K562 (cell line): Measurements from ENCODE around the gene AP4S1. TPM values are rescaled to one million over a fixed set of nuclear protein-coding genes. Genes with fewer than 3 reads are reported as not detected.

Source experiments
- ATAC-seq: fragments of 200-7000 bp; cut with Tn5 transposase; 3 replicates; pipeline ENCODE4 v1.9.1; 2020; ENCODE audit warnings: moderate library complexity
- BruUV-seq: library from RNA; stranded (reverse); fragments of 400-500 nt; replicated peaks from 2 replicates; lab custom pipeline; 2021; lab: Mats Ljungman, UMichigan
- CTCF ChIA-PET: fragments of 300-600 bp; formaldehyde crosslinking; extraction: SDS; loops from one replicate; lab custom pipeline; 2021; ENCODE audit warnings: low intra/inter-chr PET ratio; lab: Yijun Ruan, JAX
- POLR2A ChIA-PET: fragments of 300-600, 350-650 bp; sonication (Branson Sonifier 250); formaldehyde crosslinking; extraction: SDS; loops from one replicate; lab custom pipeline; 2021; ENCODE audit warnings: antibody characterized with exemption, inconsistent platforms; lab: Yijun Ruan, JAX
- DNase-seq, 4 experiments: peaks; one replicate each; pipeline versions ENCODE4 v3.0.0 to v3.0.0-alpha.2; 2011 to 2018; ENCODE audit warnings: low spot score in 3 of 4, mixed read lengths in 3 of 4; ENCODE audit errors: extremely low read depth in 1 of 4
- FAIRE-seq: peaks from 2 replicates; lab custom pipeline; 2011; peaks lifted over from hg19 to GRCh38; lab: Jason Lieb, UNC
- H2AFZ ChIP-seq: 2 replicates; pipeline ENCODE4 v1.6.0; 2011; ENCODE audit warnings: low read depth, low read length, control low read depth, inconsistent platforms
- H3K27ac ChIP-seq: fragments of 200-600 bp; 3 replicates; pipeline ENCODE4 v1.8.0; 2011; ENCODE audit warnings: low read depth, mild to moderate bottlenecking, control low read depth, inconsistent platforms, low read length, moderate library complexity, mixed read lengths; ENCODE audit errors: extremely low read depth
- H3K27me3 ChIP-seq, 2 experiments: fragments of 300-600 bp in 1 of 2; 2 replicates in 1 of 2; 3 replicates in 1 of 2; pipeline versions ENCODE4 v1.6.0 to v1.8.0; 2011; ENCODE audit warnings: inconsistent platforms in 2 of 2, low read length in 2 of 2, mild to moderate bottlenecking in 1 of 2, mixed read lengths in 1 of 2, moderate library complexity in 1 of 2; ENCODE audit not compliant: control insufficient read depth in 2 of 2, insufficient read depth in 2 of 2
- H3K36me3 ChIP-seq: fragments of 300-600 bp; 3 replicates; pipeline ENCODE4 v1.8.0; 2011; ENCODE audit warnings: mild to moderate bottlenecking, low read length, inconsistent platforms; ENCODE audit not compliant: control insufficient read depth, insufficient read depth
- H3K4me1 ChIP-seq, 2 experiments: fragments of 200-600 bp in 1 of 2; replicated peaks in 1 of 2; 2 replicates in 1 of 2; 3 replicates in 1 of 2; pipeline versions ENCODE4 v1.5.1 to v1.8.0; 2011; ENCODE audit warnings: inconsistent platforms in 2 of 2, low read length in 2 of 2, mild to moderate bottlenecking in 1 of 2, mixed read lengths in 1 of 2, moderate library complexity in 1 of 2; ENCODE audit not compliant: control insufficient read depth in 2 of 2, insufficient read depth in 2 of 2
- H3K4me2 ChIP-seq: 2 replicates; pipeline ENCODE4 v1.6.1; 2011; ENCODE audit warnings: low read length, control low read depth, inconsistent platforms, mixed read lengths; ENCODE audit not compliant: insufficient read depth
- H3K4me3 ChIP-seq: fragments of 200-600 bp; sonication (generic), shearing (Covaris generic); 2 replicates; pipeline ENCODE4 v1.5.1; 2016; ENCODE audit warnings: control low read depth, inconsistent platforms
- H3K79me2 ChIP-seq: fragments of 200-600 bp; 3 replicates; pipeline ENCODE4 v1.8.0; 2011; ENCODE audit warnings: low read length, inconsistent platforms; ENCODE audit not compliant: control insufficient read depth, insufficient read depth
- H3K9ac ChIP-seq, 2 experiments: 2 replicates each; pipeline versions ENCODE4 v1.6.0 to v1.6.1; 2011; ENCODE audit warnings: low read depth in 2 of 2, low read length in 2 of 2, control low read depth in 1 of 2, inconsistent platforms in 1 of 2, mild to moderate bottlenecking in 1 of 2, mixed read lengths in 1 of 2; ENCODE audit not compliant: insufficient read depth in 1 of 2
- H3K9me1 ChIP-seq: one replicate; pipeline ENCODE4 v1.6.0; 2011; ENCODE audit warnings: inconsistent platforms, mild to moderate bottlenecking, low read length, moderate library complexity; ENCODE audit not compliant: control insufficient read depth, insufficient read depth
- H3K9me3 ChIP-seq: replicated peaks from 2 replicates; pipeline ENCODE4 v1.5.1; 2011; ENCODE audit warnings: low read depth, low read length, inconsistent platforms; ENCODE audit not compliant: control insufficient read depth, insufficient read depth
- H4K20me1 ChIP-seq: replicated peaks from 2 replicates; pipeline ENCODE4 v1.6.1; 2011; ENCODE audit warnings: low read length, inconsistent platforms, mixed read lengths; ENCODE audit not compliant: control insufficient read depth, insufficient read depth
- CBFA2T2 ChIP-seq: fragments of 450-650 bp; conservative IDR thresholded peaks from 2 replicates; pipeline ENCODE4 v1.6.1; 2017; ENCODE audit warnings: mild to moderate bottlenecking
- EGR1 ChIP-seq: fragments of 450-650 bp; conservative IDR thresholded peaks from 2 replicates; pipeline ENCODE4 v1.6.1; 2017; ENCODE audit warnings: mild to moderate bottlenecking
- ELF1 ChIP-seq: fragments of 200-800 bp; sonication (Bioruptor generic); IDR thresholded peaks from 2 replicates; pipeline ENCODE4 v1.6.1; 2016; ENCODE audit warnings: missing genetic modification characterization, missing compliant biosample characterization
- PURB ChIP-seq: sonication (generic); formaldehyde crosslinking; IDR thresholded peaks from 2 replicates; pipeline ENCODE4 v1.9.0; 2021; ENCODE audit warnings: low read depth, mild to moderate bottlenecking, missing genetic modification reagents
- RBFOX2 ChIP-seq: fragments of 200-400 bp; formaldehyde crosslinking; IDR thresholded peaks from 2 replicates; pipeline ENCODE4 v1.6.1; 2017; ENCODE audit warnings: low read depth, mild to moderate bottlenecking, low read length, moderate library complexity
- RBM17 ChIP-seq: fragments of 200-400 bp; formaldehyde crosslinking; IDR thresholded peaks from 2 replicates; pipeline ENCODE4 v1.6.1; 2017; ENCODE audit warnings: low read depth, mild to moderate bottlenecking, low read length, borderline replicate concordance
- SIN3A ChIP-seq, 2 experiments: fragments of 150-350 bp in 1 of 2; IDR thresholded peaks; 2 replicates each; pipeline ENCODE4 v1.6.1; 2011 to 2016; ENCODE audit warnings: borderline replicate concordance in 2 of 2, low read depth in 2 of 2, low read length in 2 of 2, mild to moderate bottlenecking in 2 of 2, moderate library complexity in 2 of 2; ENCODE audit not compliant: control insufficient read depth in 1 of 2
- SRF ChIP-seq, 2 experiments: fragments of 250-450, 450-650 bp in 1 of 2; sonication (Bioruptor Pico) in 1 of 2; sonication (generic) in 1 of 2; formaldehyde crosslinking; IDR thresholded peaks; 2 replicates each; pipeline versions ENCODE4 v1.5.0 to v1.5.1; 2020 to 2022; ENCODE audit warnings: mild to moderate bottlenecking in 1 of 2, missing genetic modification reagents in 1 of 2
- TFAM ChIP-seq: fragments of 250-450 bp; sonication (Bioruptor Pico); conservative IDR thresholded peaks from 2 replicates; pipeline ENCODE4 v1.5.0; 2021; ENCODE audit warnings: mild to moderate bottlenecking, moderate library complexity
- ZNF23 ChIP-seq: fragments of 250-450 bp; sonication (Bioruptor Pico); IDR thresholded peaks from 2 replicates; pipeline ENCODE4 v1.4.0; 2020; ENCODE audit warnings: mild to moderate bottlenecking
- ZNF583 ChIP-seq: fragments of 250-450 bp; sonication (Bioruptor Pico); IDR thresholded peaks from 2 replicates; pipeline ENCODE4 v1.4.0; 2020
- WGBS: fragments of 100-300 bp; shearing (Covaris generic); methylation state at CpG from one replicate; pipeline ENCODE4 v1.1.6; 2016; ENCODE audit warnings: low coverage, mixed read lengths; ENCODE audit not compliant: insufficient coverage; ENCODE audit errors: missing lambda C conversion rate; 5-methylcytosine and 5-hydroxymethylcytosine counted together
- in situ Hi-C: fragments of 300-500 bp; cut with MboI; formaldehyde crosslinking; loops from 4 replicates; pipeline ENCODE4 v1.15.0; 2018; ENCODE audit warnings: inconsistent platforms, mixed read lengths
- intact Hi-C: fragments of 100-400 bp; cut with micrococcal nuclease; formaldehyde crosslinking; loops from 2 replicates; pipeline ENCODE4 v1.14.2; 2022
- polyA plus RNA-seq, 8 experiments: library from polyadenylated mRNA; depleted of rRNA in 4 of 8; stranded (reverse) in 5 of 8; unstranded in 3 of 8; fragments of >200 nt; fragmentation: Nextera tagmentation in 2 of 8; fragmentation: Illumina TruSeq in 1 of 8; extraction: Ambion mirVana in 2 of 8; extraction: Trizol in 1 of 8; gene quantifications; 2 replicates each; pipeline versions ENCODE4 v1.2.1 to v1.2.3, GENCODE V29; 2011 to 2014; ENCODE audit warnings: inconsistent platforms in 1 of 8, missing spikeins in 1 of 8
- total RNA-seq, 7 experiments: library from RNA; depleted of rRNA in 6 of 7; stranded (reverse); fragments of >200 nt in 6 of 7; fragmentation: Illumina TruSeq in 2 of 7; extraction: Trizol in 2 of 7; gene quantifications; 2 replicates each; pipeline versions ENCODE4 v1.2.1 to v1.2.3, GENCODE V29; 2011 to 2021; ENCODE audit warnings: low replicate concordance in 1 of 7
- TF ChIP-seq, protein P1 (sequence below), 3 experiments: fragments of 200-800 bp in 1 of 3; fragments of 250-450 bp in 1 of 3; fragments of 450-650 bp in 1 of 3; sonication (Bioruptor Pico) in 1 of 3; sonication (Bioruptor generic) in 1 of 3; formaldehyde crosslinking in 1 of 3; IDR thresholded peaks; 2 replicates each; pipeline versions ENCODE4 v1.6.1 to v1.8.0; 2016 to 2022; ENCODE audit warnings: mild to moderate bottlenecking in 2 of 3, missing genetic modification characterization in 2 of 3, missing compliant biosample characterization in 1 of 3, moderate library complexity in 1 of 3

Gene AP4S1
- total and polyA plus RNA-seq, 9 of the 15 experiments (the other 6 are each of a cell fraction or from before 2014, with no cell fraction given): 3.7 to 7.8 (median 5.9) TPM

DNA sequence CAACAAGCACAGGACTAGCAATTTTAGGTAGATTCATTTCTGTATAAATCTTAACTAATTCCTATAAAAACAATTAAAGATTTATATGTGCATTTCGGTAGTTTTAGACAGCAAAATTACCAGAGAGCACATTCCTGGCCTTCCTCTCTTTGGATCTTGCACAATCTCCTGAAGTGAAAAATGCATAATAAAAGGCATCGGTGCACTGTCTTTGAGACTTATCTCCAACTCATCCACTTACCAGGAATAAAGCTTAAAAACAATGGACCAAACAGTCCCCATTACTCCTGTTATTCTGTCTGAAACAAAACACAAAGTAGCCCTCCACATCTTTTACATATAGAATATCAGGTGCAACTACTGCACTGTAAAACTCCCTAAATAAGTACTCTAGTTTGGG lies 112.9 kb downstream of the AP4S1 start:
- CTCF ChIA-PET: no interaction called here
- BruUV-seq: no TSS peak

DNA sequence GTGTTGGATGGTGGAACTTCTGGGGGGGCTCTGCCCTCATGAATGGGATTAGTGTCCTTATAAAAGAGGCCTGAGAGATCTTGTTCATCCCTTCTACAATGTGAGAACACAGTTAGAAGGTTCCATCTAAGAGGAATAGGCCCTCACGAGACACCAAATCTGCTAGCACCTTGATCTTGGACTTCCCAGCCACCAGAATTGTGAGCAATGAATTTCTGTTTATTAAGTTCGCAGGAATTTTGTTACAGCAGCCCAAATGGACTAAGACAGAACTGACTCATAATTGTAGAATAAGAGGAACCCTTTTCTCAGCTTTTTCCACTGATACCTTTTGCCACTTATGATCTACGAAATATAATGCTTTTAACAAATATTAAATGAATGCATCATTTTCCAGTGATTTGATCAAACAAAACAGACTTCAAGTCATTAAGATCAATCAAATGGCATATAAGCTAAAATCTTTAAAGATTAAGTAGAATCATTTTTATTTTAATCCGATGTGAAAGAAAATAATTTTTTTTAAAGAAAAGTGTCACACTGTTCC lies 113.9 kb downstream of the AP4S1 start:
- no peak overlapping the region for H3K27ac ChIP-seq
- no peaks in the 10 kb centered on the region for H3K4me1 ChIP-seq
- H3K79me2 ChIP-seq: no peaks in the 10 kb centered on the region
- H3K4me3 ChIP-seq: no peak overlapping the region
- no peaks in the 10 kb centered on the region for H3K27me3 ChIP-seq
- in situ Hi-C loops (no loop called here), intact Hi-C loops (no loop called here)
- H2AFZ ChIP-seq: no peak overlapping the region
- H3K9me1 ChIP-seq: no peaks in the 10 kb centered on the region
- WGBS: 95% methylated on average over 4 of the region's 4 CpGs
- H3K36me3 ChIP-seq: peaks cover 79% of the 10 kb centered on the region
- ATAC-seq: no peak
- H3K9ac ChIP-seq: no peak overlapping the region
- ChIA-PET CTCF (no interaction called here), POLR2A (no interaction called here)
- no peaks in the 10 kb centered on the region for H4K20me1 ChIP-seq
- no TSS peak for BruUV-seq
- DNase-seq: no peak
- no peak for FAIRE-seq
- no peak overlapping the region for H3K4me2 ChIP-seq
- H3K9me3 ChIP-seq: no peaks in the 10 kb centered on the region
- TF ChIP-seq PURB (CRISPR knock-in tag) (no peak), ZNF23 (CRISPR knock-in tag) (no peak), RBM17 (no peak)
- TF ChIP-seq, protein P1, sequence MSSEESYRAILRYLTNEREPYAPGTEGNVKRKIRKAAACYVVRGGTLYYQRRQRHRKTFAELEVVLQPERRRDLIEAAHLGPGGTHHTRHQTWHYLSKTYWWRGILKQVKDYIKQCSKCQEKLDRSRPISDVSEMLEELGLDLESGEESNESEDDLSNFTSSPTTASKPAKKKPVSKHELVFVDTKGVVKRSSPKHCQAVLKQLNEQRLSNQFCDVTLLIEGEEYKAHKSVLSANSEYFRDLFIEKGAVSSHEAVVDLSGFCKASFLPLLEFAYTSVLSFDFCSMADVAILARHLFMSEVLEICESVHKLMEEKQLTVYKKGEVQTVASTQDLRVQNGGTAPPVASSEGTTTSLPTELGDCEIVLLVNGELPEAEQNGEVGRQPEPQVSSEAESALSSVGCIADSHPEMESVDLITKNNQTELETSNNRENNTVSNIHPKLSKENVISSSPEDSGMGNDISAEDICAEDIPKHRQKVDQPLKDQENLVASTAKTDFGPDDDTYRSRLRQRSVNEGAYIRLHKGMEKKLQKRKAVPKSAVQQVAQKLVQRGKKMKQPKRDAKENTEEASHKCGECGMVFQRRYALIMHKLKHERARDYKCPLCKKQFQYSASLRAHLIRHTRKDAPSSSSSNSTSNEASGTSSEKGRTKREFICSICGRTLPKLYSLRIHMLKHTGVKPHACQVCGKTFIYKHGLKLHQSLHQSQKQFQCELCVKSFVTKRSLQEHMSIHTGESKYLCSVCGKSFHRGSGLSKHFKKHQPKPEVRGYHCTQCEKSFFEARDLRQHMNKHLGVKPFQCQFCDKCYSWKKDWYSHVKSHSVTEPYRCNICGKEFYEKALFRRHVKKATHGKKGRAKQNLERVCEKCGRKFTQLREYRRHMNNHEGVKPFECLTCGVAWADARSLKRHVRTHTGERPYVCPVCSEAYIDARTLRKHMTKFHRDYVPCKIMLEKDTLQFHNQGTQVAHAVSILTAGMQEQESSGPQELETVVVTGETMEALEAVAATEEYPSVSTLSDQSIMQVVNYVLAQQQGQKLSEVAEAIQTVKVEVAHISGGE (CRISPR knock-in tag; IDR thresholded peaks at IDR 0.05): no peak

More for the DNA sequence above, 112.9 kb downstream of the AP4S1 start:
- Histone ChIP-seq H3K4me1 (no peaks in the 10 kb centered on the region), H2AFZ (no peak overlapping the region), H3K79me2 (no peaks in the 10 kb centered on the region), H3K9me3 (no peaks in the 10 kb centered on the region), H3K9ac (no peak overlapping the region), H3K9me1 (no peaks in the 10 kb centered on the region), H3K27me3 (no peaks in the 10 kb centered on the region), H3K4me2 (no peak overlapping the region), H4K20me1 (no peaks in the 10 kb centered on the region), H3K4me3 (no peak overlapping the region), H3K27ac (no peak overlapping the region), H3K36me3 (peaks cover 79% of the 10 kb centered on the region)
- intact Hi-C loops: no loop called here
- 100% methylated on average over 2 of the region's 2 CpGs for WGBS
- DNase-seq (no peak), FAIRE-seq (no peak), ATAC-seq (no peak)
- in situ Hi-C loops: no loop called here
- TF ChIP-seq ELF1 (tag) (no peak), EGR1 (no peak), TFAM (CRISPR knock-in tag) (no peak), RBFOX2 (no peak), ZNF583 (no peak), SRF (CRISPR knock-in tag; IDR thresholded peaks at IDR 0.05) (no peak), CBFA2T2 (no peak), SIN3A (IDR thresholded peaks at IDR 0.05; ENCODE audit: borderline replicate concordance in 2 of 2, control insufficient read depth in 1 of 2, low read depth in 2 of 2, low read length in 2 of 2) (no peak)
- POLR2A ChIA-PET: no interaction called here
